Dermis microvascular lymphatic vessel endothelial cell (primary cell): ENCODE measurements around the gene WDFY4. TPM values are rescaled to one million over a fixed set of nuclear protein-coding genes. Genes with fewer than 3 reads are reported as not detected.

Source experiments
- DNase-seq, 2 donors: peaks; one replicate each; pipeline versions ENCODE4 v3.0.0 to v3.0.0-alpha.2; 2010; ENCODE audit warnings: low read depth in 2 of 2
- total RNA-seq: library from RNA; depleted of rRNA; stranded (reverse); fragments of >200 nt; gene quantifications from 2 replicates; pipeline ENCODE4 v1.2.1, GENCODE V29; 2014

Gene WDFY4
- total RNA-seq, 1 donor from 2014 or later = under 0.01 TPM

DNA sequence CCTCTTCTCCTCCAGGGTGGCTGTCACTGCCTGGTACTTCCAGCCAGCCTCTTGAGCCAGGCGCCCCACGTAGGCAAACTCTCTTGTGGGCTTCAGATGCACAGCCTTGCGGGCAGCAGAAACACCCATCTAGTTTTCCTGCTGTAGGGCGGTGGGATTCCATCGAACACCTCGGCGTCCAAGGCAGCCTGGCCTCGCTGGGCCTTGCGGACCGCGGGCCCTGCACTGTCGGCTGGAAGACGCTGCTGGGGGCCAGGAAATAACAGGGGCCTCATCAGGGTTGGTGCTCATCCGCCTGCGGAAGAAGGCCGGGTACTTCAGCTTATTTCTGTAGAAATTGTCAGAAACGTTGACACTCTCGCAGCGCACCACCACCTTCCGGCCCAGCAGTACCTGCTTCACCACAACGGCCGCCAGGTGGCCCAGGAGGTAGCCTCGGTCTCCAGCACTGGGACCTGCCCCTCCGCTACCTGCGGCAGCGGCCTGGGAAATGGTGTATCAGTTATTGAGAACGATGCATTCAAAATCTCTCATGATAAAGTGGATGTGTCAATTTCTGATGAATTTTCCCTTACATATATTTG lies 61.1 kb downstream of the WDFY4 start:
- DNase-seq = no peak

DNA sequence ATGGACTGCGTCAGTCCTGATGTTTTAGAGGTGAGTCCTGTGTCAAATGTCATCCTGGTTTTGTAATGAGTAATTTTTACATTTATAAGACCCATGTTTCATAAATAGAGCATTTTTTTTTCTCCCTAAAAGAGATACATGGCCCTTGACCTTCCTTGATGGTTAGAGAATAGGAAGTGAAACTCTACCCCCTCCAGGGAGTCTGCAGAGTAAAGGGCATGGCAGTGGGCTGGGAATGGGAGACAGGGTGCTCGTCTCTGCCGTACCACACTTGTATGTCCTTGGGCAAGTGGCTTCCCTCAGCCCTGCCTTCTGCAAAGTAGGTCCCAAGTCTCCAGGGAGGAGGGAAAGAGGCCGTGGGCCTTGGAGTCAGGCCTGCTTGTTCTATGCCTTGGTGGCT lies 63.9 kb downstream of the WDFY4 start:
- DNase-seq = no peak

DNA sequence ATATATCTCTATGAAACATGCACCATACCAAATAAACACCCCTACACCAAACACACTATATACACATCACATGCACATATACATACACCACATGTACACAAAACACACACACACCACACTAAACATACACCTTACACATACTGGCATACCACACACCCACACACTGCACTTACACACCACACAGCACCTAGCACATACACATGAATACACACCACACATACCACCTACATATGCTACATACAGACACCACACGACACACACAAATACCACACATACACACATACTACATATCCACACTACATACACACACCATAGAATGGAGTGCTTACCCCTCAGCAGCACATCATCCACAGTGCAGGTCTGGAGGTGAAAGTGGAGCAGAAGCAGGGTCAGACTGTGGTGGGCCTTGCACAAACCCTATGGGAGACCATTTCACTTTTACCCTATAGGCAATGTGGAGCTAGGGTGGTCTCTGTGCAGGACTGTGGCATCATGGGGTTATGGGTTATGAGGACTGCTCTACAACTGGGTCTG lies 64.6 kb downstream of the WDFY4 start:
- no peak for DNase-seq

DNA sequence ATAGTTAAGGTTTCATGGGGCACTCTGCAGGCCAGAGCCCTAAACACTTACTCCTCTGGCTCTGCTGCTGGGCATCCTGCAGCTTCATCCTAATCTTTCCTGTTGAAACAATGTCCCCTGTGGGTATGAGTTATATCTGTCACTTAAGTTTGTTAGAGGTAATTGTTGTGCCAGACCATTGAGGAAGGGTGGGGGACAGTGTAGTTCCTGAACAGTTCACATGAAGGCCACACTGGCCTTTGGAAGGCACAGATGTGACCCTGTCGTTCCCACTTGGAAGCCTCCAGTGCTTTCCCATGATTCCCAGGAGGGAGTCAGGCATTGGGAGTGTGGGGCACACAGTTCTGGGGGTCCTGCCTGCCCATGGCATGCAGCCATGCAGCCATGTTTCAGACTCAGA lies 65.3 kb downstream of the WDFY4 start:
- no peak for DNase-seq

DNA sequence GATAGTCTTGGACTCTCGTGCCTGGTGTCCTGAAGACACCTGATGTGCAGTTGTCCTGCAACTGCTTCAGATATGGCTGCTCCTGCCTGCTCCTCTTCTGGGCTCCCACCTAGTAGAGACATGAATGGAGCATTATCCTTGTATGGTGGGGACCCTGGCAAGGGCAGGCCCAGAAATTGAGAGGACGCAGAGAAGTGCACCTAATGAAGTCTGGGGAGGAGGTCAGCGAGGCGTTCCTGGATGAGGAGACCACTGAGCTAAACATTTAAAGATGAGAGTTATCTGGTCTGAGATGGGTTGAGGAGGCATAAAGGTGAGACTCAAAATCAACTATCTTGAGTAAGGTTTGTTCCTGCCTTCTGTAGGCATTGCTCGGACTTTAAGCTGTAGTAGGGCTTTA lies 66.3 kb downstream of the WDFY4 start:
- DNase-seq = no peak

DNA sequence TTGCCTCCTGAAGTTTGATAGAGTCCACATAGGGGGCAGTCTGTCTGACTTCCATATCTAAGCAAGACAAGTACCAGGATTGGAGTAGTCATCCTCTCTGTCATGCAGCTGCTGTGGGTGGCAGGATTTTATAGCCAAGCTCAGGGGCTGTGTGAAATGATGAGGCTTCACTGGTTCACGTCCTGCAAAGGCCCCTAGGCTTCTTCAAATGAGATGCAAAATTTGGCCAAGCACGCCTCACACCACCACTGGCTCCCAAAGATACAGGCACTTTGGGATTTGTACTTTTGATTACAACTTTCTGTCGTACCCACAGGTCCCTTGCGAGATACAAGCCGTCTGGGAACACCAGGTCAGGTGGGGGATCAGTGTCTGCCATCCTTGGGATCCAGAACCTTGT lies 67.1 kb downstream of the WDFY4 start:
- no peak for DNase-seq

DNA sequence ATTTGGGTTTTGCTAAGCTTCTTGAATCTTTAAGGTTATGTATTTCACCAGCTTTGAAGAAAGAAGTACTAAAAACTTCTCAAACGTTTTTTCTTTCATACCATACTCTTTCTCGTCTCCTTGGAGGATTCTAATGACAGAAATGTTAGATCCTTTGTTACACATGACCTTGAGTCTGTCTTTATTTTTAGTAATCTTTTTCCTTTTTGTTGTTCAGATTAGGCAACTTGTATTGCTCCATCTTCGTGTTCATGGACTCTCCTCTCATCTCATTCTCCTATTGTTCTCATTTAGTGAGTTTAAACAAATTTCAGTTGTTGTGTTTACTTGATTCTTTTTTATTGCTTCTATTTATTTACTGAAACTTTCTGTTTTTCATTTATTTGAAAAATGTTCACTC lies 73.7 kb downstream of the WDFY4 start:
- DNase-seq = no peak

DNA sequence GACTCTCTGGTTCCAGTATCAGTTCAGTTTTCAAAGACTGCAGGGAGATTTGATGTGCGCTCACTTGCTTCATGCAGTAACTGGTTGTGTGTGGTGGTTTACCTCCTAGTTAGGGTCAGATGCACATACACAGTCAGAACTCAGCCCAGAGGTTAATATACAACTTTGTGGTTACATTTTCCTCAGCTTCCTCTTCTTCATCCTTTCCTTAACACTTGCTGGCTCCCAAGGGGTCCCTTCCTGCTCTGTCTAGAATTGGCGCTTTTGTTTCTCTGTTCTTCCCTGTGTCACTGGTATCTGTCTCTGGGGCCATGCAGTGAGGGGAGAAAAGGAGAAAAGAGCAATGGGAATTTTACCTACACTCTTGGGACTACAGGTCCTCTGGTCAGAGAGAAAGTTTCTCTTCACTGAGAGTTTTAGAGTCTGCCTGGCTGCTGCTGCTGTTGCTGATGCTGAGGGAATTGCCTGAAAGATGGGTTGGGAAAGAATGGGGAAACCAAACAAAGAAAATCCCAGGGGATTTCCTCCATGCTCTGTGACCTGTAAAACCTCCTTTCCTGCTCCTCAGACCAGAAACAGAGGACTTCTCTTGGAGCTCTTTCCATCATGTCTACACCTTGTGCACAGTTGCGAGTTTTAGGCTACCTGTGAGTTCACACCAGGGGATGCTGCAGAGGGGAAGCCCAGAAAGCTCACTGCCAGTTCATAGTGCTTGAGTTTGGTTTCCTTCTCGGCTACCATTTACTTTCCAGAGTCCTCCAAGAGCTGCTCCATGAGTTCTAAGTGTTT lies 74.6 kb downstream of the WDFY4 start:
- DNase-seq = no peak

DNA sequence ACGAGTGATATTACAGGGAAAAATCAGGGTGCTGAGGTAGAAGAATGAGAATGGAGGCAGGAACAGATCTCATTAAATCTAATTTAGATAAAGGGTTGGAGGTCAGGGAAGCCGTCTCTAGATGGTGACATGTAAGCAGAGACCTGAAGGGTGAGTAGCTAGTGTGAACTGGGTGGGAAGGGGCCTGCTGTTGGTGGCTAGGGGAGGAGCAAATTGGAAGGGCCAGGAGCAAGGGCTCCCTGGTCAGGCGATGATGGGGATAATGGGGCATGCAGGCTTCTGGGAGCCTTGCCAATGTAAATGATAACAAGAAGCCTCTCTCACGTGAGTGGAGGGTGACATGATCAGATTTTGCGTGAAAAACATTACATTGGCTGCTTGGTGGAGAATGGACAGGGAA lies 76.3 kb downstream of the WDFY4 start:
- DNase-seq = no peak

DNA sequence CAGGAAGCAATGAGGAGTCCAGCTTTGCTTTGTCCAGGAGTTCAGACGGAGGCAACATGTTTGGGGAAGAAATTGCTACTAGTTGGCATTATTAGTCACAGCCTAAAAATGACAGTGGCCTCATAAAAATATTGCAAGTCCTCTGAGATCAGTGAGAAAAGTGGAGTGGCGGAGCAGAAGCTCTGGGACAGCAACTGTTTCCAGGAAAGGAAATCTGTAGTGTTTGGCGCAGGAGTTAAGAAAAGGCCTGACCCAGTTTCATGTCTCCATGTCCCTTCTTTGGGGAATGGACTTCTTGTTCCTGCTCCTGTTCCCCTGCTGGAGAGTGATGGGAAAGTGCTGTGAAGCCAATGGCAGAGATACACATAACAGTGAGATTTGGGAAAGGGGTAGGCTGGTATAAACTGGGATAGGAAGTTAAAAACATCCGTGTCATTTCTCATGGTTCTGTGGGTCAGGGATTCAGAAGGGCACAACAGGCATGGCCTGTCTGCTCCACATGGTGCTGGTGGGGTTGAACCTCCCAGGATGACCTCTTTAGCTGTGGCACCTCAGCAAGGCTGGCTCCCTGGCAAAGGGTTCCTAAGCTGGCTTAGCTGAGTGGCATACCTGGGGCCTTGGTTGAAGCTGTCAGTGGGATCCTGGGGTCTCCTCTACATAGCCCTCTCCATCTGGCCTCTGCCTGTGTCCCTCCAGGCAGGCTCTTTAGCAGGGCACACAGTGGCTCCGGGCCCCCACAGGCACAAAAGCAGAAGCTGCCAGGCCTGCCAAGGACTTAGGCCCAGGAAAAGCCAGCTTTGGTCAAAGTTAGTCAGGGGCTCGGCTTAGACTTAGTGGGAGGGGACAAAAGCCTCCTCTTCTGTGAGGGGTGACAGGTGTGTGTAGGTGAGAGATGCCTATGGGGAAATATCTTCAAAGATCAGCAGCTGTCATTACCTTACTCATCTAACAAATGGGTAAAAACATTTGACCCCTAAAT lies 77.7 kb downstream of the WDFY4 start:
- no peak for DNase-seq

DNA sequence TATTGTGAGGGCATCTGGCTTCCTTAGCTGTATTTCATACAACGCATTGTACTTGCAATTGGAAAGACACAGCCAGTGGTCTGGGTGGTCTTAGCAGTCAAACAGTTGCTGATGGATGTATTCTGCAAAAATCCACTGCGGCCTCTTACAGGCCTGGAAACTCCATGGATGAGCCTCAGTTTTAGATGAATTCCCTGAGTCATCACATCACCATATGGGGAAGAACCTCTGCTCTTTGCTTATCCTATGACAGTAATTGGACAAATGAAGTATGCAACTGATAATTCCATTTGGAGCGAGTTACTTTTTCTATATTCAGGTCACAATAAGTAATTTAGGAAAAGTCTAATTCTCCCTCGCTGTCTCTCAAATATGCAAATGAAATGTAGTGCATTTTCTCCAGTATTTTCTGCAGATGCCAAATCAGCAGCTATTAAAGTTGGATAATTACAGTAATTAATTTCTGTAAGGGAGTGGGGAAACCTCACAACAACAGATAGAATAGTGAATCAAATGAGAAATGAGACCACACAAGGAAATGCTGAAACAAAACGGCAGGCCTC lies 78.8 kb downstream of the WDFY4 start:
- no peak for DNase-seq

DNA sequence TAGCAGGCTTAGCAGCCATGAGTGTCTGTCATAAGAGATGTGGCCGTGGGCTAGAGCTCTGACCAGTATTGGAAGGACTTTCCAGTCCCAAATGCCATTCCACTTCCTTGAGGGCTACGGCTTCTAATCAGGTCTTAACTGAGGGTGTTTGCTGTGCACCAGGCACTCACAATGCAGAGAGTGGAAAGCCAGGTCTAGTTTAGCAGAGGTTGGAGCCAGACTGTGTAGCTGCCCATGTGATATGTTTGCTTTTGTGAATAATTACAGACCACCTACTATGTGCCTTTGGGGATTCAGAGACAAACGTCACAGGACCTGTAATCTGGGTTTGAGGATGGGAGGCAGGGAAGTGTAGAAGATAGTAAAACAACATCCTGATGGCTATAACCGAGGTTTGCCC lies 79.8 kb downstream of the WDFY4 start:
- DNase-seq = no peak

DNA sequence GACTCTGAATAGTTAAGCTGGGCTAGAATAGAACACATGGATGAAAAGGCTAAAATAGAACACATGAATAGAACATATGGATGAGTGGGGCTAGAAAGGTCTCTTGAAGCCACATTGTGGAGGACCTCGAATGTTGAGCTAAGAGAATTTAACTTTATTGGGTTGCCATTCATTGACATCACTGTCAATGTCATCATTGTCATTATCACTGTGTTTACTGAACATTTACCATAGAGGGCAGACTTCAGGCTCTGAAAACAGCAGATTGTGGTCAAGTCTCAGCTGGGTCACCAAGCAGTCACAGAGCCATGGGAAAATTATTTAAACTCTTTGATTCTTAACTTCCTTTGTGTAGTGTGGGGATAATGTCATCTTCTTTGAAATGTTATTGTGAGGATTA lies 80.4 kb downstream of the WDFY4 start:
- DNase-seq = no peak

DNA sequence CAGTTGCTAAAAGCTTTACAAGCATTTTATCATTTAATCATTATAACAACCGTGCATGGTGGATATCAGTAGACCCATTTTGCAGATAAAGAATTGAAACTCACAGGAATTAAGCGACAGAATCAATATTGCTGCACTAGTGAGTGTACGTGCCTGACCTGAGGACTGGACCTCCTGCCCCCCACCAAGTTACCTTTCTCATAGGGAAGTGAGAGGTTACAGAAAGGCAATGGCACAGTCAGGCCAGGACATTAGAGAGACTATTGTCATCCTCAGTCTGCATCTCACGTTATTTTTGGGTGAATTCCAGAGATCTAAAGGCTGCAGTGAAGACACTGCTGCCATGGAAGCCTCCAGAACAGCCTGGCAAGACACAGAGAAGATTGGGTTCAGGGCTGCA lies 80.9 kb downstream of the WDFY4 start:
- DNase-seq = no peak

DNA sequence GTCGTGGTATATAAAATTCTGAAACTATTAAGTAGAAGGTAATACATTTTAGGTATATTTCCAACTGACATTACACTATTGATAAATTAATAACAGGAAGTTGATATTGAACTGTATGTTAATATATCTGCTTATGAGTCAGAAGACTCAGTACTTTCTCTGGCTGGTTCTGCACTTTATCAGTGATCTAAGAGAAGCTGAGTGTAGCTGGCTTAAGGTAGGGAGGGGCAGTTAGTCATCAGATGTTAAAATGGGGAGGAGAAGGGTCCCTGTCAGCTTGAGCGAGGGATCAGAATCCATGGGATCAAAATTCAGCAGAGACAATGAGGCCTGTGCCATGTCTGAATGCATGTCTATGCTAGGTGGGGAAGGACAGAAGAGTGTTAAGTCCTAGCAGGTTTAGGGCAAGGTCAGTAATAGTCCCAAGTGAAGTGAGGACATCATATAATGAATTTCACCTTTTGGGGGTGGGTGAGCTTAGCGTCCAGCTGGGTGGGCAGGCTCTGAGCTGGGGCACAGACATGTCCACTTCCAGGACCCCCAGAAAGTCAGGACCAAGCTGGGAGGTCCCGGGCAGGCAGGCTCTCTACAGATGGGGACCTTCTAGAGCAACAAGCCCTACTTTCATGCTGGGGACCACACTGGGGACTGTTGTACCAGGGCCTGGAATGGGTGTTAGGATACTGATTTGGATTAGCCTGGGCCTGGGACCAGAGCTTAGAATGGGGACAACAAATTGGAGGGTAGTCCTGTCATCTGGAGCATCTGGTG lies 82.9 kb downstream of the WDFY4 start:
- DNase-seq = no peak

DNA sequence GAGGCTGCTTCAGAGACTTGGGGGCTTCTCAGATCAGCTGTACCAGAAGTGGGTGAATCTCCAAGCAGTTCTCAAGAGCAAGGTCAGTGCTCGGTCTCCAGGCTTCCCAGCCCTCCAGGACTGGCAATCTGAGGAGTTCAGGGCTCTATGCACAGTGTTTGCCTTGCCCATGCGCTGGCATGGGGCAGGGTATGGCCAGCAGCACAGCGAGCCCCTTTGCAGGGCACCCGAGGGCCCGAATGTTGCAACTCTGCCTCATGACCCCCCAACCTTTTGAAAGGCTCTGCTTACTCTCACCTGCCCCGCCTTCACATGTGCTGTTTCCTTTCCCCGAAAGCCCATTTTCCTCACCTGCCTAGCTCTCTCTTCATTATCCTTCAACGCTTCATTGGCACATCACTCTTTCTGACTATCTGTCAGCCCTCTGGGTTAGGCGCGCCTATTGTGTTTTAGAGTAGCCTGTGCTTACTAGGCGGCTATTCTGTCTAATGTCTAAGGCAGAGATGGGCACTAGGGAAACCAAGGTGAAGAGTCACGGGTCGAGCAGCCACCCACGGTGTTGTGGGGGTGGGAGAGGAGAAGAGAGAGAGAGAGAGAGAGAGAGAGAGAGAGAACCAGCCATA lies 83.6 kb downstream of the WDFY4 start:
- no peak for DNase-seq

DNA sequence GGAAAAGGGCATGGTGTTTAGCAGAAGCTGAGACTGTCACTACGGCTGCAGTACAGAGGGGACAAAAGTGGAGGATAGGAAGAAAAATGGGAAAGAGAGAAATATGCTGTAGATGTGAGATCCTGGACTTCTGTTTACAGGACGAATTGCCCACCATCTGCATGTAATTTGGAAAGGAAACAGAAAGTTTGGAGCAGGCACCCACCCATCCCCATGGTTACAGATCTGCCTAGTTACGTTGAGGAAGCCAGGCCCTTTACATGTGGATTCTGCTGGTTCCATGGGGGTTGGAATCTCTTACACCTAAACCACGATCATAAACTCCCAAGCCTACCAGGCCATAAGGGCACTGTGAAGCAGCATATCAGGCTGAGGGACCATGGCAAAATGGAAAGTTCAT lies 84.3 kb downstream of the WDFY4 start:
- DNase-seq = no peak

DNA sequence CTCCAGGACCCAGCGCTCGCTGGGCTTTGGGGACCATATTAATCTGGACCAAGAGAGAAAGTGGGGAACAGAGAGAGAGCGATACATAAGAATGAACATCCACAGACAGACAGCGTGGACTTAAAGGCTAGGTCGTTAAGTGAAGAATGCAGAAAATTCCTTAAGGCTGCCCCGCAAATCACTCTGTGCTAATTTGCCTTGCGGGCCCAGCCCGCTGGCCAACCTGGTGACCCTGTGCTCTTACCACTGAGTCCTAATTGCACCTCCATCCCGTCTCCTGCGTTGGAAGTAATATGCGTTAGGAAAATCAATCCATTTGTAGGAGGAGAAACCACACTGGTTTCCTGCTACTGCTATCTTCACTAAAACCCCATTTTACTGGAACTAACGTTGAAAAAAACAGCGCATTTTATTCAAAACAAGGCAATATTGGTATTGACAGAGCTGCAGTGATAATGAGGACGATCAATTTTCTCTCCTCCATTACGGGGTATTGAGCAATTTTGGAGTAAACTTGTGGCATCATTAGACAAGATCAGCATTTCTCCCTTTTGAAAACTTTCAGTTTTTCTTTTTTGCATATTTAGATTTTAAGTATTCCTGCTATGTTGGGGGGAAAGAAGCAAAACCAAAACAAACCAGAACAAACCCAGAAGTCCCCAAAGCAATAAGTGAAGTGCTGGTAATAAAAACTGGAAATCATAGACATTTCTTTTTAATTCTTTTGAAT lies 85.2 kb downstream of the WDFY4 start:
- no peak for DNase-seq

DNA sequence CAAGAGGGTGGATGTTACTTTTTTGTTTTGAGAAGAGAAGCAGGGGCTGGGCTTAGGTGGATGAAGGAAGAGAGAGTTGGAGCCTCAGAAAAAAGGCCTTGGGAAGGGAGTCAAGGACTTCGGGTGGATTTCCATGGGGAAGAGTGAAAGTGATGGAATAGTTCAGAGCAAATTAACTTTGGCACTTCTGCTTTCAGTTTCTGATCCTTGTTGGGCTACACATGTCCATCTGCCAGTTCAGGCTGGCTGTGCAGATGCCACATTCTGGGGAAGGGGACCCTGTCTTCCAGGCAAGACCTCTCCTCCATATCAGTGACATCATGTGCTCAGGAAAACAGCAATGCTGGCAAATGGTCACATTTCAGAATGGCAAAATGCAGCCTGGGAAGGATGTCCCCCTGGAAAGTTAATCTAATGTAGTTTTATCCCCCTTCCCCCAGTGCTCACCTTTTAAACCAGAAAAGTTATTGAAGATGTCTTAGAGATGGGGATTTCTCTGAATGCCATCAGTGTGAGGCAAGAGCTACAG lies 86.0 kb downstream of the WDFY4 start:
- DNase-seq = no peak

DNA sequence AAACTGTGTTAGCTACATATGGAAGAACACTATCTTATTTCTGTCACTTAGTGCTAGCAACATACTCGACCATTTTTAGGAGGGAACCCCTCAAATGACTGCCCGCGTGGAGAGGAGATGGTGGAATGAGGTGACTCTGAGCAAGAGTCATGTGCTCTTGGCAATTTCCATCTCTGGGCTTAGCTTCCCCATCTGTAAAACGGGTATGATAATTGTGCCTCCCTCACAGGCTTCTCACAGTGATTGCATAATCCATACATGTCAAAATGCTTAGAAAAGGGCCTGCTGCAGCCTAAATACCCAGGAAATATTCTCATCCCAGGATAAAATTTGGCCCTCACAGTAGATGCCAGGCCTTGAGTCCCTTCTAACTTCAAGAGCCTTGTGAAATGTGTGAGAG lies 86.6 kb downstream of the WDFY4 start:
- DNase-seq = no peak
